Esophagus squamous epithelium (tissue), 4 donors: ENCODE measurements around the gene FTCDNL1.

ENCODE experiments used
- POLR2A ChIP-seq, 4 donors: fragments of 450-650 bp; IDR thresholded peaks; one replicate each; pipeline ENCODE4 v1.6.1; 2017; ENCODE audit warnings: antibody characterized with exemption in 4 of 4, mild to moderate bottlenecking in 4 of 4, moderate library complexity in 3 of 4
- TF ChIP-seq, protein P1 (sequence below), 6 experiments: fragments of 450-650 bp in 4 of 6; fragments of 200-600 bp in 2 of 6; sonication (generic) in 2 of 6; IDR thresholded peaks; one replicate each; pipeline ENCODE4 v1.5.1; 2016 to 2019; ENCODE audit warnings: antibody characterized with exemption in 6 of 6, mild to moderate bottlenecking in 4 of 6, moderate library complexity in 4 of 6

DNA sequence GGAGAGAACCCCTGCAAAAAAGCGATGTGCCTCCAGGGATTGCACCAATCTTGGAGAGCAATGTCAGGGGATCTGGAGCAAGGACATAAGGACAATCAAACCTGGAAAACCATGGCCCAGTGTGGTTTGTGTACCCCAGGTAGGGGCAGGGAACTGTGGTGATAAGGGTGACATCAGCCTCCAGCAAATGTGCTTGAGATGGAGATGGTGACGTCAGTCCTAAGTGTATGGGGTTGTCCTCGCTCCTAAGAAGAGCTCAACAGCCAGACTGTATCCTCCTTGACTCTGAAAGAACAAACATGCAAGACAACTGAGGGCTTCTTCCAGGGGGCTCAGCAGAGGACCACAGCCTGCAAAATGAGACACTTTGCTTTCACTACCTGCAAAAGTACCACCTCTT, 71.4 kb downstream of the FTCDNL1 start:
- TF ChIP-seq, protein P1, sequence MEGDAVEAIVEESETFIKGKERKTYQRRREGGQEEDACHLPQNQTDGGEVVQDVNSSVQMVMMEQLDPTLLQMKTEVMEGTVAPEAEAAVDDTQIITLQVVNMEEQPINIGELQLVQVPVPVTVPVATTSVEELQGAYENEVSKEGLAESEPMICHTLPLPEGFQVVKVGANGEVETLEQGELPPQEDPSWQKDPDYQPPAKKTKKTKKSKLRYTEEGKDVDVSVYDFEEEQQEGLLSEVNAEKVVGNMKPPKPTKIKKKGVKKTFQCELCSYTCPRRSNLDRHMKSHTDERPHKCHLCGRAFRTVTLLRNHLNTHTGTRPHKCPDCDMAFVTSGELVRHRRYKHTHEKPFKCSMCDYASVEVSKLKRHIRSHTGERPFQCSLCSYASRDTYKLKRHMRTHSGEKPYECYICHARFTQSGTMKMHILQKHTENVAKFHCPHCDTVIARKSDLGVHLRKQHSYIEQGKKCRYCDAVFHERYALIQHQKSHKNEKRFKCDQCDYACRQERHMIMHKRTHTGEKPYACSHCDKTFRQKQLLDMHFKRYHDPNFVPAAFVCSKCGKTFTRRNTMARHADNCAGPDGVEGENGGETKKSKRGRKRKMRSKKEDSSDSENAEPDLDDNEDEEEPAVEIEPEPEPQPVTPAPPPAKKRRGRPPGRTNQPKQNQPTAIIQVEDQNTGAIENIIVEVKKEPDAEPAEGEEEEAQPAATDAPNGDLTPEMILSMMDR (IDR thresholded peaks at IDR 0.05) = no peak
- no peak for TF ChIP-seq POLR2A (IDR thresholded peaks at IDR 0.05)
